HG03064 (cell line): Measurements from ENCODE around the gene ITGB5.
A peak's percentile ranks its signal among the peaks of the same experiment; 100 is the strongest.
"Not testable (repeated sequence)": the region's sequence is repeated elsewhere in the genome, so short reads cannot be mapped to it uniquely, and the experiment has no call there.

Experiments
- ATAC-seq: cut with Tn5 transposase; IDR thresholded peaks from one replicate; pipeline ENCODE4 v1.9.1; 2021; ENCODE audit warnings: low read depth; ENCODE audit not compliant: unreplicated experiment

The ITGB5 gene

DNA sequence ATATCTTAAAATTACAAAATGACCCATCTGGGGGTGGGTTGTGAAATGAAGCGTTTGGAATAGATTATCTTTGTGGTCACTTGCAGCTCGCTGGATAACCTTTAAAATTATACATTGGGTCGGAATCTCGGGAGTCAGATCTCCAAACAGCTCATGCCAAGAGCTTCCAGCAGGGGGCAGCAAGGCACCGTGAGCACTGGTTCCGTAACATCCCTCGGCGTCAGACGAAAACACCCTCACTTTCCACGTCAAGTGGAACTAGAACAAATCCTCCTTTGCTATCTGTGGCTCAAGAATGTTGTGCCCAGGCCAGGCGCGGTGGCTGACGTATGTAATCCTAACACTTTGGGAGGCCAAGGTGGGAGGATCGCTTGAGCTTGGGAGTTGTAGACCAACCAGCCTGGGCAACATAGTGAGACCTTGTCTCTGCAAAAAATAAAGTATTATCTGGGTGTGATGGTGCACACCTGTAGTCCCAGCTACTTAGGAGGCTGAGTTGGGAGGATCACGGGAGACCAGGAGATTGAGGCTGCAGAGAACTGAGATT, 125.8 kb downstream of the ITGB5 start:
- no peak for ATAC-seq

DNA sequence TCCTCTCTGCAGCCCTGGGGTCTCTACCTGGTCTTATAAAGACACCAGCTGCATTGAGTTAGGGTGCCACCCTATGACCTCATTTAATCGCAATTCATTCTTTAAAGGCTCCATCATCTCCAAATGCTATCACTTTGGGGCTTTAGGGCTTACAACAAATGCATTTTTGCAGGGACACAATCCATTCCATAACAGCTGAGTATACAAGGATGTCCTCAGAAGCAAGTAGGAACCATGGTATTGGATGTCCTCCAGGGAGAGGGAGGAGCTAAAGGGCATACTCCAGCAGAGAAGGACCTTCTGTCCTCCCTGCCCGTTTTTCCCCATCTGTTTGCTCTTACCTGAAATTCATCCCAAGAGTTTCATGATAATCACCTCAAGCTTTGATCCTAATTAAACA, 126.6 kb downstream of the ITGB5 start:
- no peak for ATAC-seq

DNA sequence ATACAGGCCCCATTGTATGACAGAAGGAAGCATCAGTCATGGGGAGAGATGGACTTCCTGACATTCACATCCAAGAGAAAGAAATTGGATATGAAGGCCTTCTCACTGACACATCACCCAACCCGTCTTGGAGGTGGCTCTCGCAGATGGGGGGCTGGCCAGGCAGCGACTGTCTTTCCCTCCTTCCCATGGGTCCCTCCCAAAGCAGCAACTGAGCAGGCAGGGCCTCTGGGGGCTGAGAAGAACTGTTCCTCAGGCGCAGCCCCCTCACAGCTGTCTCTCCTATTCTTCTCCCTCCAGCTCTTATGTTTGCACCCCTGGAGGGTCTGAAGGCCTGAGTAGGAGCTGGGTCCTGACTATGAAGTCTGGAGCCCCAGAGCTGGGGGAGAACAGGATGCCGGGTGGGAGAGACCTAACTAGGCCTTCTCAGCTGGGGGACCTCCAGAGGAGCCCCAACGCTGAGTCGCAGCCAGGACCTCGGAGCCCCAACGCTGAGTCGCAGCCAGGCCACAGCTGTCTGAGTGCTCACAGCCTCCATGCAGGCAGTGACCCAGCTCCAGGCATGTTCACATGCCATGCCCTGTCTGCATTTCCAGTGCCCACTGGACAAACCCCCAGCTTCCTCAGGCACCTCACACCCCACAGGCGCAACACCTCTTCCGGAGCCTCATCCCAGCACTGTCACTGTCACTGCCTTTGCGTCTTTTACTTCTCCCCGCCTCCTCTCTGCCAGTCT, 127.3 kb downstream of the ITGB5 start:
- ATAC-seq = no peak

DNA sequence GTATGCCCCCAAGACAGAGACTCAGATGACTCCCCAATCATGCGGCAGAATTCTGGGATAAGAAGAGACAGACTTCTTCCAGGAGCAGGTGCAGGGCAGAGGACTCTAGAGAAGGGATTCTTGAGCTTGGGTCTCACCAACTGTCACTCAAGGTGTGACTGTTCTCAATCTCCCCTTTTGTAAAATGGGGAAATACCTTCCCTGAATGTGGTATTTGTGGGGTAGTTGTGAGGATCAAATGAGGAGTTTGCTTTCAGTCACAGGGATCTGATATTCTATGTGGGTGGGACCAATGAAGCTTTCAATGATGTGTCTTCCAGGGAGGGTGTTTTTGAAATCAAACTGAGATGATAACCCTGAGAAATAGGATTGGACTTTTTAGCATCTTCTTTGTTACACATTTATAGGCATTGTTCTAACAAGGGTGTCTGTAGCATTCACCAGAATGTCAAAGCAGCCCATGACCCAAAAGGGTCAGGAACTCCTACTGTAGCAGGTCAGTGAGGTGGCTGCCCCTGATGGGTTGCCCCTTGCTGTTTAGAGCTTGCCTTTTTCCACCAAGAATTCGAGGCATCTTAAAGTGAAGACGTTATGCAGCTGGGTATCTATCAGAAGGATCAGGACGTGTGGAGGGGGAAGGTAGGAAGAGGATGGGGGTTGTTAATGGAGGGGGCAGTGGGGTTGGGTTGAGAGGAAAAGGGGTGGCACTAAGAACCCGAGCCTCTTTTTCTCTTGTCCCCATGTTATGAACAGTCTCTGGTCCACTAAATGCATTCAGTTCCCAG, 128.1 kb downstream of the ITGB5 start:
- no peak for ATAC-seq

DNA sequence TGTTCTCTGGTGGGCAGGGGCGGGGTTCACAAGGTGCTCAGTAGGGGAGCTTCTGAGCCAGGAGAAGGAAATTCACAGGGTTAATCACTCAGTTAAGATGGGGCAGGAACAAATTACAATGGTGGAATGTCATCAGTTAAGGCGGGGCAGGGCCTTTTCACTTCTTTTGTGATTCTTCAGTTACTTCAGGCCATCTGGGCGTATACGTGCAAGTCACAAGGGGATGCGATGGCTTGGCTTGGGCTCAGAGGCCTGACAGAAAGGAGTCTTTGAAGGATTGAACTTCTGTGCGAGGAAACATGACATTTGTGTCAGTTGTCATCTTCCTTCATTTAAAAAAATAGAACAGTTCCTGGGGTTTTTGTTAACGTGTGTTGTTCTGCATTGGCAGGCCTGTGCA, 129.2 kb downstream of the ITGB5 start:
- ATAC-seq = not testable (repeated sequence)

DNA sequence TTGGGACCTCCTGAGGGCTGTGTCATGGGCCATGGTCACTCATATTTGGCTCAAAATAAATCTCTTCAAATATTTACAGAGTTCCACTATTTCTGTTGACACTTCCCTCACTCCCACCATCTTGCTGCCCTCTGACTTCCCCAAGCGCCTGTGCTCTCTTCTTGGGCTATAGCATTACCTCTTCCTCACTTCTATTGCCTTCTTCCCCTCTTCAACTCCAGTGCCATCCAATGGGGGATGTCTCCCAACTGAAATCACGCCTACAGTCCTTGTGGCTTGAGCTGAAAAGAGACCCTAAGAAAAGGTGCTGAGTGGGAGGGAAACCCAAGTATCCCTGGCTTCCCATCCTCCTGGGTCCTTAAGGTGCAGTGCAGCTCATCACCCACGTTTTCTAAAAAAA, 135.1 kb downstream of the ITGB5 start:
- ATAC-seq = no peak

DNA sequence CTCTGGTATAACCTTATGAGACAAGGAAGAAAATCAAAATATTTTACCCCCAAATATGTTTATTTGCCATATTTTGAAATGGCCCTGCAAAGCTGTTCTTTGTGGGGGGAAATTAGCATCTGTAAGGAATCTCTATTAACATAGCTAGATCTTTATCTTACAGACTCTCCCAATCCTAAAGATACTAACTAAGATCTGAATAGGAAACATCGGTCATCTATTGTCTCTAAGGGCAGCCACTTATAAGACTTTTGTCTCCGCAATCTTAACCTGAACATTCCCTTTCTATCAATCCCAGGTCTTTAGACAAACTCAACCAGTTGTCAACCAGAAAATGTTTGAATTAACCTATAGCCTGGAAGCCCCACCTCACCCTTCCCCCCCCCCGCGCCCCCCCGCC, 135.7 kb downstream of the ITGB5 start:
- no peak for ATAC-seq

DNA sequence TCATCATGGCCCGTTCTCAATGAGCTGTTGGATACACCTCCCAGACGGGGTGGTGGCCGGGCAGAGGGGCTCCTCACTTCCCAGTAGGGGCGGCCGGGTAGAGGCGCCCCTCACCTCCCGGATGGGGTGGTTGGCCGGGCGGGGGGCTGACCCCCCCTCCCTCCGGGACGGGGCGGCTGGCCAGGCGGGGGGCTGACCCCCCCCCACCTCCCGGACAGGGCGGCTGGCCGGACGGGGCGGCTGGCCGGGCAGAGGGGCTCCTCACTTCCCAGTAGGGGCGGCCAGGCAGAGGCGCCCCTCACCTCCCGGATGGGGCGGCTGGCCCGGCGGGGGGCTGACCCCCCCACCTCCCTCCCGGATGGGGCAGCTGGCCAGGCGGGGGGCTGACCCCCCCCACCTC, 137.3 kb downstream of the ITGB5 start:
- not testable (repeated sequence) for ATAC-seq

DNA sequence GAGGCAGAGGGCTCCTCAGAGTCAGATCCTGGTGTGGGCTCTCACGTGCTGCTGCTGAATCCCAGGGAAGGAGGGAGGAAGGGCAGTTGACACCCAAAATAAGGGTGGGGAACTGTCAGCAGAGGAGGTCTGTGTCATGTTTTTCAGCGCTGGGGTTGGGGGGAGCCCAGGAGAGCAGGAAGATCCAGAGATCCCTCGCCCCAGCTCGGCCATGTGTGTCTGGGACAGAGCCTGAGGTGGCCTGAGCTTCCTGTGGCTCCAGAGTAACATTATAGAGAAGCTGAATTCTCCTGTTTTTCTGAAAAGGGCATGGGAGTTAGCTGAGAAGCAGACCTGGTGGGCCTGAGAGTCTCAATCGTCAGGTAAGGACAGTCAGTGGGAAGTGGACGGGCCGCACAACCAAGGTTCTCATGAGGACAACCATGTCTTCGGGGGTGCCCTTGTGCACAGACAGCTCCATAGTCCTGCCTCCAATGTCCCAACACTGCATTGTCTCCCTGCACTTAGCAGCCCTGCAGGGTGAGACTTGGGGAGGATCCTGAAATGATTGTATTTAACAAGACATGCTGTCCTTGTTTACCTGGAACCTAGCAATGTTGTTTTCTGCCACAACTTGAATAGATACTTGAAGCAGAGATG, 138.5 kb downstream of the ITGB5 start:
- no peak for ATAC-seq

DNA sequence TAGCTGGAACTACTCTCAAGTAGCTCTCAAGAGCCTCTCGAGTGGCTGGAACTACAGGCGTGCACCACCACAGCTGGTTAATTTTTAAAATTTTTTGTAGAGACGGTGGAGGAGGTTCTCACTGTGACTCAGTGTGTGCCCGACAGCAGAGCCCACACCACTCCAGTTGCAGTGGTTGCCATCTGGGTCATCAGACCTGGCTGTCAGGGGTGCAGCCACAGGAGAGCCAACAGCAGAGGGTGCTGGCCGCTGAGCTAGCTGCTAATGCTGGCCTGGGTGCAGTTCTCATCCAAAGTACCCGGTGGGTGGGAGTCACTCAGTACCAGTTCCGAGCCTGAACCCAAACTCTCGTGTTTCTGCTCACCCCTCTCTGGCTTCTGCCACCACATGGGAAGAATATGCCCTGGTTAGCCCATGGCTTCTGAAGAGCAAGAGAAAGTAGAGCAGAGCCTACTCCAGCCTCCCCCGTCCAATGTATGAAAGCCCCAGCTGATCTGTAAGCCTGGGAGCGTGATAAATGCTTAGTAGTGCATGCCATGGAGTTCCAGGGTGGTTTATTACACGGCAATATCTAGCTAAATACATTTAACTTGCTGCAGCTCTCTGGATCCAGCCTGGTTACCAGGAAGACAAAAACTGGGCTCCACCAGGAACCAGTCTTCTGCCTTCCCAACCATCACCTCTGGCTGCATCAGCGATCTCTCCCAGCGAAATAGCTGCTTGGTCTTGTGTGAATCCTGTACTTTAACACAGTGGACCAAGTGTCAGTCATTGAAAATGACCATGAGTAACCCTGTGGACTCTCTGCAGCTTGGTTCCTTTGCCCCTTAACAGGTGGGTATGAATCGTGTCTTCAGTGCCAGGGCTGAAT, 139.8 kb downstream of the ITGB5 start:
- ATAC-seq = no peak

DNA sequence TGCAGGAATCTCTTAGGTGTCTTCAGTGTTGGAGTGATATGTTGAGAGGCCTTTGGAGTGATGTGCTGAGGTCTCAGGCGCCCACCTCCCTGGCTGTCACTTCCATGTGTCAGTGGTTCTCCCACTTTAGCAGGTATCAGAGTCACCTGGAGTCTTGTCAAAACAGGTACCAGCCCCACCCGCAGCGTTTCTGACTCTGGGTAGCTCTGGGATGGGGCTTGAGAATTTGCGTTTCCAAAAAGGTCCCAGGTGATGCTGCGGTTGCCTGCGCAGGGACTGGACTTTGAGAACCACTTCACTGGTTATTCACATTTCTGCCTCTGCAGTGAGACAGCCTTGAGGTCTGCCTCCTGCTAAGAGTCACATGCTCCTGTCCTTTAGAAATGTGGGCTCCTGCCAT, 141.4 kb downstream of the ITGB5 start:
- ATAC-seq = no peak

DNA sequence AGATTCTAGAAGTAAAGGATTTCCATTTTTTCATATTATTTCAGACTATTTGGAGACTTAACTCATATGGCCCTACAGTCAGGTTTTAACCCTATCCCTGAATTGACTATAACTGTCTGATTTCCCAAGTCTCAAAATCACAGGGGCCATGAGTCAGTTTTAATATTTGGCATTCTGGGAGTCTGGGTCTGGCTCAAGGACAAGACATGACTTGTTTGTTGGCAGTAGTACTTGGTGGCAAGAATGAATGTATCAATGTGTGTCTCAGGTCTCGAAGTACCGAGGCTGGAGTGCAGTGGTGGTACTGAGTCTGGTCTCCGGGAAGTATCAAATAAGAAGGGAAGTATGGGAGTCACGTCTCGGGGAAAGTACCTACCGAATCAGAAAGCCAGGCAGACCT, 146.1 kb downstream of the ITGB5 start:
- no peak for ATAC-seq

DNA sequence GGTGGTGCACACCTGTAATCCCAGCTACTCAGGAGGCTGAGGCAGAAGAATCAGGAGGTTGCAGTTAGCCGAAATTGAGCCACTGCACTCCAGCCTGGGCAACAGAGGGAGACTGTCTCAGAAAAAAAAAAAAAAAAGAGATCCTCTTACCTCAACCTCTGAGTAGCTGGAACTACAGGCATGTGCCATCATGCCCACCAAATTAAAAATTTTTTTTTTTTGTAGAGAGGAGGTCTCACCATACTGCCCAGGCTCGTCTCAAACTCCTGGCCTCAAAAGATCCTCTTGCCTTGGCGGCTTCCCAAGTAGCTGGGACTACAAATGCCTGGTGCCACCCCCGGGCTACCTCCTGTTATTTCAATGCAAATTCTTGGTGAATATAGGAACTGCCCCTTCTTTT, 155.4 kb downstream of the ITGB5 start:
- no peak for ATAC-seq

DNA sequence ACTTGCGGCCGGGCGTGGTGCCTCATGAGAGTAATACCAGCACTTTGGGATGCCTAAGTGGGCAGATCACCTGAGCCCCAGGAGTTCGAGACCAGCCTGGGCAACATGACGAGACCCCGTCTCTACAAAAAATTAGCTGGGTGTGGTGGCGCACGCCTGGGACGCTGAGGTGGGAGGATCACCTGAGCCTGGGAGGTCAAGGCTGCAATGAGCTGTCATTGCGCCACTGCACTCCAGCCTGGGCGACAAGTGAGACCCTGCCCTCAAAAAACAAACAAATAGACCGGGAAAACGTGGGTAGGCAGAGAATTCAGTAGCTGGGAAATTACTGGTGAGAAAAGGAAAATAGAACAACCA, 156.2 kb downstream of the ITGB5 start:
- ATAC-seq = no peak

DNA sequence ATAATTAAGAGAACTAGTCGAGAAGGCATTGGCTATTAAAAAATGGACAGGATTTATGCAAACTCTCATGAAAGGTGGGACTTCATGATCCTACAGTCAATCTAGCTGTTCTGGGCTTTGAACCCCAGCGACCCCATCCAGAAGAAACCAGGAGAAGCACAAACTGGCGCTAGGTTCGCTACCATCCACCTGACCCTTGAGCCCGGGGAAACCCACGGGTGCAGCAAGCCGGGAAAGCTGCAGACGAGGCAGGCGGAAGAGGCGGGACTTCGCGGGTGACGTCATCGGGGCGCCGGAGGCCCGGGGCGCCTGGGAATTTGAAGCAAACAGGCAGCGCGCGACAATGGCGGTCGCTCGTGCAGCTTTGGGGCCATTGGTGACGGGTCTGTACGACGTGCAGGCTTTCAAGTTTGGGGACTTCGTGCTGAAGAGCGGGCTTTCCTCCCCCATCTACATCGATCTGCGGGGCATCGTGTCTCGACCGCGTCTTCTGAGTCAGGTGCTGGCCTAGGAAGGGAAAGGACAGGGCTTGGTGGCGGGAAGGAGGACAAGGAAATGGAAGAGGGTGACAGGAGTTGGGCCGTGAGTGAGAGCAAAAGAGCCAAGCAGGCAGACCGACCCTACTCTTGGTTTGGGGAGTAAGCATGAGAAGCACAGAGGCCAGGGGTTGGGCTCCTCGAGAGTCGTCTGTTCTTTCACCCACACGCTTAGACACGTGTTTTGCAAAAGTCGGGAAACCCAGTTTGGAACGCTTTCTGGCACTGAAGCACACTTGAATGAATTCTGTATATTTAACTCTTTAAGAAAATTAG, 156.8 kb downstream of the ITGB5 start, which contains the start of gene UMPS:
TSS of gene UMPS (plus strand) at position 324 of the 812 bp plus-strand sequence. CDS start at position 344, 20 bp downstream.
- ATAC-seq = peak; percentile 91

DNA sequence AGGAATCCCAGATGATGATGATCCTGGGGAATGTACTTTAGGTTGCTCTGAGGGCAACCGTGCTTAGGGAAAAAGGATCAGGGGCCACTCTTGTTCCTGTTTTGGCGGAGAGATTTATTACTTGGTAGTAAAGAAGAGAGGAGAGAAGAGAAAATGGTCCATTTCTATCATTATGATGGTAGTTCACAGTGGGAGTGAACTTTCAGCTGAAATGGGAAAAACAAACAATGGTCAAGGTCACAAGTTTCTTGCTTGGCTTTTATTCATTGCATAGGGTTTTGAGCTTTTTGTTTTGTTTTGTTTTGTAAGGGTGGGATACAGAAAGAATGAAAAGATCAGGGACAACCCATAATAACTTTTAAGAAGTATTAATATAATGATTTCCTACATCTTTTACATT, 164.6 kb downstream of the ITGB5 start:
- no peak for ATAC-seq

DNA sequence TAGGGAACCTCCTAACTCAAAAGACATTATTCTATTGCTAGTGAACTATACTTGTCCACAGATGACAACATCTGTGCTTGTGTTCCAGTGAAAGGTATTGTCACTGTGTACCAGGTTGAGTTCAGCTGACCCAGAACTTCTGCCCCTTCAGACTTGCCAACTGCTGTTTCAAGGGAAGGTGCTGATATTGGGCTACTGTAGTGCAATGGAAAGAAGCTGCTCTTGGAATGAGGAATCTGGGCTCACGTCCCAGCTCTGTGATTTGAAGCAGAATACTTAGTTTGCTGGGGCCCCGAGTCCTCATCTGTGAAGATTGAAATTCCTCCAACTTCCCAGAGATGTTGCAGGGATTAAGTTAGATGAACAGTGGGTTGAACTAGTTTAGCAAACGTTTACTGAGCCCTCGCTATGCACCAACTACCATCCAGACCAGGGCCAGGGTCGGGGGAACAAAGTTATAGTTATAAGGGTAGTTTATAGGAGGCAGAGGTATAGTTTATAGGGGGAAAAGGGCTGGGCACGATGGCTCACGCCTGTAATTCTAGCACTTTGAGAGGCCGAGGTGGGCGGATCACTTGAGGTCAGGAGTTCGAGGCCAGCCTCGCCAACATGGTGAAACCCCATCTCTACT, 172.8 kb downstream of the ITGB5 start:
- ATAC-seq = no peak
